NCI-H128 (cell line): Measurements from ENCODE around the gene ZNF439.
A peak's percentile ranks its signal among the peaks of the same experiment; 100 is the strongest.
"Not testable (repeated sequence)": the region's sequence is repeated elsewhere in the genome, so short reads cannot be mapped to it uniquely, and the experiment has no call there.

ENCODE experiments used
- DNase-seq: peaks from one replicate; lab custom pipeline; 2025; ENCODE audit not compliant: unreplicated experiment; lab: John Stamatoyannopoulos, UW

The ZNF439 gene

GRCh38 chr19:11867766-11868165 is 19.2 kb downstream of the ZNF439 start:
- not testable (repeated sequence) for DNase-seq

- no peak for DNase-seq
These were observed 19.7 kb downstream of the ZNF439 start for GRCh38 chr19:11868188-11868587.

GRCh38 chr19:11872624-11873023 is 24.1 kb downstream of the ZNF439 start:
- DNase-seq: no peak

GRCh38 chr19:11873762-11874161 is 25.2 kb downstream of the ZNF439 start:
- DNase-seq: no peak

- not testable (repeated sequence) for DNase-seq
These were observed 31.3 kb downstream of the ZNF439 start for GRCh38 chr19:11879687-11880266.

GRCh38 chr19:11880598-11880997 is 32.1 kb downstream of the ZNF439 start:
- no peak for DNase-seq

- DNase-seq: peak; percentile 40
These were observed 32.8 kb downstream of the ZNF439 start for GRCh38 chr19:11881151-11881800.

GRCh38 chr19:11882606-11883005 is 34.1 kb downstream of the ZNF439 start:
- DNase-seq: no peak

- no peak for DNase-seq
These were observed 38.7 kb downstream of the ZNF439 start for GRCh38 chr19:11887234-11887610.

GRCh38 chr19:11887611-11888531 is 39.3 kb downstream of the ZNF439 start, which contains the start of gene ZNF69:
ZNF69 (plus strand) TSS chr19:11887782; CDS start chr19:11887924, 142 bp downstream.
- peak; percentile 12 for DNase-seq

GRCh38 chr19:11889901-11890300 is 41.4 kb downstream of the ZNF439 start:
- DNase-seq: not testable (repeated sequence)

- no peak for DNase-seq
These were observed 42.1 kb downstream of the ZNF439 start for GRCh38 chr19:11890634-11891033.

GRCh38 chr19:11894851-11895250 is 46.3 kb downstream of the ZNF439 start:
- no peak for DNase-seq

- DNase-seq: no peak
These were observed 53.7 kb downstream of the ZNF439 start for GRCh38 chr19:11902228-11902627.

GRCh38 chr19:11905928-11906327 is 57.4 kb downstream of the ZNF439 start:
- DNase-seq: no peak

- not testable (repeated sequence) for DNase-seq
These were observed 63.4 kb downstream of the ZNF439 start for GRCh38 chr19:11911937-11912336.

- DNase-seq: not testable (repeated sequence)
These were observed 66.0 kb downstream of the ZNF439 start for GRCh38 chr19:11914417-11915051.
